ENCODE data around the gene CCDC71L. TPM values are rescaled to one million over a fixed set of nuclear protein-coding genes. Genes with fewer than 3 reads are reported as not detected.

The CCDC71L gene
- total RNA-seq, 1 experiment from 2014 or later, result 4.2 TPM

GRCh38 chr7:106629516-106629915 is 31.4 kb downstream of the CCDC71L start:
- H3K9me3 Mint-ChIP-seq (ENCODE audit: unreplicated experiment), result no peaks in the 10 kb centered on the region
- DNase-seq, result no peak
- TF ChIP-seq CTCF (IDR thresholded peaks at IDR 0.05; ENCODE audit: insufficient read depth in 1 of 2, low read depth in 1 of 2, low read length in 1 of 2, severe bottlenecking in 1 of 2, unreplicated experiment in 1 of 2), result no peak
- Histone ChIP-seq H3K4me1 (no peaks in the 10 kb centered on the region), H3K4me3 (ENCODE audit: low read depth, low read length) (no peak overlapping the region), H3K9me3 (no peaks in the 10 kb centered on the region), H3K36me3 (ENCODE audit: control insufficient read depth, insufficient read depth, low read length) (no peaks in the 10 kb centered on the region), H3K27me3 (replicated peaks; ENCODE audit: control insufficient read depth, insufficient read depth, low read length) (peaks cover 2% of the 10 kb centered on the region)
- no peaks in the 10 kb centered on the region for H3K36me3 Mint-ChIP-seq (ENCODE audit: insufficient read depth, unreplicated experiment)
- ChIA-PET POLR2A (no interaction called here), CTCF (no interaction called here)
- no peak overlapping the region for H3K27ac Mint-ChIP-seq (ENCODE audit: unreplicated experiment)
- H3K27me3 Mint-ChIP-seq (ENCODE audit: insufficient read depth, unreplicated experiment), result peaks cover 3% of the 10 kb centered on the region
- no peaks in the 10 kb centered on the region for H3K4me1 Mint-ChIP-seq (ENCODE audit: low read depth, unreplicated experiment)
- BruUV-seq (replicated peaks), result no TSS peak
- H3K4me3 Mint-ChIP-seq (ENCODE audit: unreplicated experiment), result no peak overlapping the region
- intact Hi-C loops (cut with micrococcal nuclease; ENCODE audit: unreplicated experiment), result no loop called here

- no TSS peak for BruUV-seq (replicated peaks)
Measured at GRCh38 chr7:106626376-106627164, 34.4 kb downstream of the CCDC71L start.

DNA sequence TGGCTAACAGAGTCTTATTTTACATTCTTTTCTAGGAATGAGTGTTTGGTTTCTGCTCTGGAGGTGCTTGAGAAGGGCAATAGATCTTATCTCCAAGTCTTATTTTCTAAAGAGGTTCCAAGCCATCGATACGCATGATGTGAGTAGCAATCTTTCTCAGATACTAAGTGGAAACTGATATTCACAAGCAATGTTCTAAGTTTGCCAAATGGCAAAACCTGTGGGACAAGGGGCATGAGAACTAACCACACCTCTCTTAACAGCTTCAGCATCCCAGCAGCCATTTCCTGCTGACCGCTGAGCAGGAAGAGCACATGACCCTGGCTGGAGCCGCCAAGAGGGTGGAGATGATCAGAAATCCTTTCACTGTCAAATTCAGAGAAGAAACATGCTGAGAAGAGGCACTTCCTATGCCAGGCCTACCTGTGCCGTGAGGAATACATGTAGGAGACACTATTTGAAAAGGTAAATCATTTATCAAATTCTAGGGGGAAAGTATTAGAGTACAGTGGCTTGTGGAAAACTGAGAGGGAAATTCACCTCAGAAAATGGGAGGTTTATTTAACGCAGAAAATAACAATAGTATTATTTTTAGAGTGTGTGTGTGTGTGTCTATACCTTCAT is 35.2 kb downstream of the CCDC71L start:
- ChIA-PET CTCF (no interaction called here), POLR2A (no interaction called here)
- Mint-ChIP-seq H3K36me3 (ENCODE audit: insufficient read depth, unreplicated experiment) (no peaks in the 10 kb centered on the region), H3K27me3 (ENCODE audit: insufficient read depth, unreplicated experiment) (peaks cover 3% of the 10 kb centered on the region), H3K27ac (ENCODE audit: unreplicated experiment) (no peak overlapping the region), H3K4me3 (ENCODE audit: unreplicated experiment) (no peak overlapping the region), H3K9me3 (ENCODE audit: unreplicated experiment) (no peaks in the 10 kb centered on the region), H3K4me1 (ENCODE audit: low read depth, unreplicated experiment) (no peaks in the 10 kb centered on the region)
- TF ChIP-seq CTCF (IDR thresholded peaks at IDR 0.05; ENCODE audit: insufficient read depth in 1 of 2, low read depth in 1 of 2, low read length in 1 of 2, severe bottlenecking in 1 of 2, unreplicated experiment in 1 of 2), result no peak
- peaks cover 2% of the 10 kb centered on the region; the same call in 1 of the 2 replicates for H3K27me3 ChIP-seq (replicated peaks; ENCODE audit: control insufficient read depth, insufficient read depth, low read length)
- no peaks in the 10 kb centered on the region for H3K36me3 ChIP-seq (ENCODE audit: control insufficient read depth, insufficient read depth, low read length)
- H3K4me1 ChIP-seq, result no peaks in the 10 kb centered on the region
- BruUV-seq (replicated peaks), result no TSS peak
- DNase-seq, result no peak
- no peak overlapping the region for H3K4me3 ChIP-seq (ENCODE audit: low read depth, low read length)
- intact Hi-C loops (cut with micrococcal nuclease; ENCODE audit: unreplicated experiment), result no loop called here
- no peaks in the 10 kb centered on the region for H3K9me3 ChIP-seq

More at GRCh38 chr7:106626376-106627164, 34.4 kb downstream of the CCDC71L start:
- Histone ChIP-seq H3K27me3 (replicated peaks; ENCODE audit: control insufficient read depth, insufficient read depth, low read length) (peaks cover 2% of the 10 kb centered on the region; the same call in 1 of the 2 replicates), H3K36me3 (ENCODE audit: control insufficient read depth, insufficient read depth, low read length) (no peaks in the 10 kb centered on the region), H3K4me1 (no peaks in the 10 kb centered on the region), H3K4me3 (ENCODE audit: low read depth, low read length) (no peak overlapping the region), H3K9me3 (no peaks in the 10 kb centered on the region)
- Mint-ChIP-seq H3K36me3 (ENCODE audit: insufficient read depth, unreplicated experiment) (no peaks in the 10 kb centered on the region), H3K9me3 (ENCODE audit: unreplicated experiment) (no peaks in the 10 kb centered on the region), H3K27ac (ENCODE audit: unreplicated experiment) (no peak overlapping the region), H3K27me3 (ENCODE audit: insufficient read depth, unreplicated experiment) (peaks cover 3% of the 10 kb centered on the region), H3K4me1 (ENCODE audit: low read depth, unreplicated experiment) (no peaks in the 10 kb centered on the region), H3K4me3 (ENCODE audit: unreplicated experiment) (no peak overlapping the region)
- intact Hi-C loops (cut with micrococcal nuclease; ENCODE audit: unreplicated experiment), result no loop called here
- DNase-seq, result no peak
- POLR2A ChIA-PET, result no interaction called here
- no peak for TF ChIP-seq CTCF (IDR thresholded peaks at IDR 0.05; ENCODE audit: insufficient read depth in 1 of 2, low read depth in 1 of 2, low read length in 1 of 2, severe bottlenecking in 1 of 2, unreplicated experiment in 1 of 2)
- CTCF ChIA-PET, result no interaction called here
